Gastroesophageal sphincter (tissue), 3 donors: Measurements from ENCODE around the gene C6orf15.

ENCODE experiments used
- POLR2AphosphoS5 ChIP-seq: sonication (generic); formaldehyde crosslinking; IDR thresholded peaks from one replicate; pipeline ENCODE4 v1.6.1; 2017; ENCODE audit warnings: antibody characterized with exemption
- TF ChIP-seq, protein P1 (sequence below), 4 experiments: fragments of 200-600 bp in 2 of 4; fragments of 450-650 bp in 2 of 4; sonication (generic) in 1 of 4; IDR thresholded peaks; one replicate each; pipeline ENCODE4 v1.5.1; 2017 to 2019; ENCODE audit warnings: antibody characterized with exemption in 4 of 4, mild to moderate bottlenecking in 2 of 4, moderate library complexity in 2 of 4

- TF ChIP-seq, protein P1, sequence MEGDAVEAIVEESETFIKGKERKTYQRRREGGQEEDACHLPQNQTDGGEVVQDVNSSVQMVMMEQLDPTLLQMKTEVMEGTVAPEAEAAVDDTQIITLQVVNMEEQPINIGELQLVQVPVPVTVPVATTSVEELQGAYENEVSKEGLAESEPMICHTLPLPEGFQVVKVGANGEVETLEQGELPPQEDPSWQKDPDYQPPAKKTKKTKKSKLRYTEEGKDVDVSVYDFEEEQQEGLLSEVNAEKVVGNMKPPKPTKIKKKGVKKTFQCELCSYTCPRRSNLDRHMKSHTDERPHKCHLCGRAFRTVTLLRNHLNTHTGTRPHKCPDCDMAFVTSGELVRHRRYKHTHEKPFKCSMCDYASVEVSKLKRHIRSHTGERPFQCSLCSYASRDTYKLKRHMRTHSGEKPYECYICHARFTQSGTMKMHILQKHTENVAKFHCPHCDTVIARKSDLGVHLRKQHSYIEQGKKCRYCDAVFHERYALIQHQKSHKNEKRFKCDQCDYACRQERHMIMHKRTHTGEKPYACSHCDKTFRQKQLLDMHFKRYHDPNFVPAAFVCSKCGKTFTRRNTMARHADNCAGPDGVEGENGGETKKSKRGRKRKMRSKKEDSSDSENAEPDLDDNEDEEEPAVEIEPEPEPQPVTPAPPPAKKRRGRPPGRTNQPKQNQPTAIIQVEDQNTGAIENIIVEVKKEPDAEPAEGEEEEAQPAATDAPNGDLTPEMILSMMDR (IDR thresholded peaks at IDR 0.05), result no peak
- TF ChIP-seq POLR2AphosphoS5, result no peak
Measured at GRCh38 chr6:31091680-31092079, 20.7 kb downstream of the C6orf15 start.
